ENCODE data around the gene DLG1.

DNA sequence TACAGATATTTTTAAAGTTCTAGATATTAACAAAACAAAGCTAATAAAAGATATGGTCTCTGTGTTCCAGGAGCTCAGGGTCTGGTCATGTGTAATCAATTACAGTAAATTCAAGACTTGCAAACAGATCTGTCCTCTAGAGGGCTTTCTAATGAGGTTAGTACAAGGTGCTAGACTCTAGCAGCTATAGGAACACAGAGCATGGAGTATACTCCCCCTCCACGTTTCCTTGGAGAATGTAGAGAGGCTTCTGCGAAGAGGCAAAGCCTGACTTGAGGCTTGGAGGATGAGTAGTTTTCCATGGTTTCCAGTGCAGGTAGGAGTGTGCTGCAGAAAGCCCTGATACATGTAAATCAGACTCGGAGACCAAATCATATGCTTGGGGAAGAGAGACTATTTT is 32.7 kb upstream of the DLG1 start:
- TF ChIP-seq, protein P1, sequence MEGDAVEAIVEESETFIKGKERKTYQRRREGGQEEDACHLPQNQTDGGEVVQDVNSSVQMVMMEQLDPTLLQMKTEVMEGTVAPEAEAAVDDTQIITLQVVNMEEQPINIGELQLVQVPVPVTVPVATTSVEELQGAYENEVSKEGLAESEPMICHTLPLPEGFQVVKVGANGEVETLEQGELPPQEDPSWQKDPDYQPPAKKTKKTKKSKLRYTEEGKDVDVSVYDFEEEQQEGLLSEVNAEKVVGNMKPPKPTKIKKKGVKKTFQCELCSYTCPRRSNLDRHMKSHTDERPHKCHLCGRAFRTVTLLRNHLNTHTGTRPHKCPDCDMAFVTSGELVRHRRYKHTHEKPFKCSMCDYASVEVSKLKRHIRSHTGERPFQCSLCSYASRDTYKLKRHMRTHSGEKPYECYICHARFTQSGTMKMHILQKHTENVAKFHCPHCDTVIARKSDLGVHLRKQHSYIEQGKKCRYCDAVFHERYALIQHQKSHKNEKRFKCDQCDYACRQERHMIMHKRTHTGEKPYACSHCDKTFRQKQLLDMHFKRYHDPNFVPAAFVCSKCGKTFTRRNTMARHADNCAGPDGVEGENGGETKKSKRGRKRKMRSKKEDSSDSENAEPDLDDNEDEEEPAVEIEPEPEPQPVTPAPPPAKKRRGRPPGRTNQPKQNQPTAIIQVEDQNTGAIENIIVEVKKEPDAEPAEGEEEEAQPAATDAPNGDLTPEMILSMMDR (IDR thresholded peaks at IDR 0.05): no peak
- no peak for TF ChIP-seq POLR2AphosphoS5 (IDR thresholded peaks at IDR 0.05)
- TF ChIP-seq POLR2A (IDR thresholded peaks at IDR 0.05): no peak

All from transverse colon (tissue), 4 donors.